Stimulated activated CD4-positive, alpha-beta T cell treated with anti-CD3 and anti-CD28 coated beads, Interleukin-4, amount 100 ng/mL, for 48 hours (primary cell): ENCODE measurements around the gene RAVER1.
"Not testable (repeated sequence)": the region's sequence is repeated elsewhere in the genome, so short reads cannot be mapped to it uniquely, and the experiment has no call there.

ENCODE experiments used
- DNase-seq, 2 donors: peaks; one replicate each; pipeline ENCODE4 v3.0.0-alpha.2; 2020; ENCODE audit warnings: low read depth in 2 of 2

Gene RAVER1

GRCh38 chr19:10344780-10345179 is 11.5 kb upstream of the RAVER1 start:
- no peak for DNase-seq

DNA sequence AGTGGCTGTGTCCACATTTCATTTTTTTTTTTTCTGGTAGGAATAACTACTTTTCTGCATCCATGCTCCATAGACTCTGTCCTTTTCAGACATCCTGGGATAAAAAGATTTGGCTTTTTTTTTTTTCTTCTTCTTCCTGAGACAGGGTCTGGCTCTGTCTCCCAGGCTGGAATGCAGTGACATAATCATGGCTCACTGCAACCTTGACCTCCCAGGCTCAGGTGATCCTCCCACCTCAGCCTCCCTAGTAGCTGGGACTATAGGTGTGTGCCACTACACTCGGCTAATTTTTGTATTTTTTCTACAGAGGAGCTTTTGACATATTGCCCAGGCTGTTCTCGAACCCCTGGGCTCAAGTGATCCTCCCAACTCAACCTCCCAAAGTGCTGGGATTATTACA is 10.2 kb upstream of the RAVER1 start:
- DNase-seq: no peak

GRCh38 chr19:10339977-10340376 is 6.6 kb upstream of the RAVER1 start:
- no peak for DNase-seq

DNA sequence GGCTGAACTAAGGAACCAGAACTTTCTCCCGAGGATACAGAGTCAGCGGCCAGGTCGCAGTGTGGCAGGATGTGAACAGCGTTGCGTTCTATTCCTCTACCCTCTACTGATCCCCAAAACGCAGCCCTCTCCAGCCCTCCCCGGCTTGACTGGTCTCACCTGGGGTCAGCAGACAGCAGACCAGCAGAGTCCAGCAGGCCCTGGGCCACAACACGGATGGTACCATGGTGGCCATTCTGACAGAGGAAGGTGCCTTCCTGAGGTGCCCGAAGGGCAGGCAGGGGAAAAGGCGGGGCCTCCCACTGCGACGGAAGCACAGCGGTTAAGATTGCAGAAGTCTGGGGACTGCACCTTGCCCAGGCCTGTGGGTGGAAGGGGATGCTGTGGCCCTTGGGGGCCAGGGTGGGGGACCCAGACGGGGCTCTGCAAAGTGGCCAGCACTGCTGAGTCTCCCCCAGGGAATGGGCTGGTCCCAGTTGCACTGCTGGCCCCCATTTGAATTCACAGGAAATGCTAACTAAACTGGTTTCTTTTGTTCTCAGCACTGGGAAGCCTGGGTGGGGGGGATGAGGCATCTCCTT is 6.1 kb upstream of the RAVER1 start, which contains the start of gene ICAM3:
Gene ICAM3, minus strand, starts transcription at position 245 of the 581 bp plus-strand sequence. Its CDS starts 10 bp downstream, at position 235.
- DNase-seq: peak; percentile 63 to 64

DNA sequence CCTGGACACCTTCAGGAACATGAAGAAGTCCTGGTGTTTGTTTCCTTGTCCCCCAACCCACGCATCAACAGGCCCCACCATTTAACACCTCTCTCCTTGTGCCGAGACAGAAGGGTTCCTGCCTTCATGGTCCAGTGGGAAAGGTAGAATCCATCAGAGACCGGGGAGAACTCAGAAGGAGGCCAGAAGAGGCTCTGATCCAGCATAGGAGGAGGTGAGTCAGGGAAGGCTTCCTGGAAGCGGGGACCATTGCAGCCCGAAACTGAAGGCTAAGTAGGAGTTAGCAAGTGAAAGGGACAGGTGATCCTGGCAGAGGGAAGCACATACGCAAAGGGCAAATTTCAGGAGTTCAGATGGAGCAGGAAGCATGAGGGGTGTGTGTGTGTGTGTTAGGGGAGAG is 5.6 kb upstream of the RAVER1 start:
- no peak for DNase-seq

GRCh38 chr19:10336725-10337124 is 3.4 kb upstream of the RAVER1 start:
- not testable (repeated sequence) for DNase-seq

GRCh38 chr19:10335352-10335985 is 2.1 kb upstream of the RAVER1 start:
- DNase-seq: no peak

- DNase-seq: peak; percentile 46 to 73
Observed at GRCh38 chr19:10334588-10335351, 1.4 kb upstream of the RAVER1 start.

GRCh38 chr19:10333758-10334587 is 644 bp upstream of the RAVER1 start:
- no peak for DNase-seq

DNA sequence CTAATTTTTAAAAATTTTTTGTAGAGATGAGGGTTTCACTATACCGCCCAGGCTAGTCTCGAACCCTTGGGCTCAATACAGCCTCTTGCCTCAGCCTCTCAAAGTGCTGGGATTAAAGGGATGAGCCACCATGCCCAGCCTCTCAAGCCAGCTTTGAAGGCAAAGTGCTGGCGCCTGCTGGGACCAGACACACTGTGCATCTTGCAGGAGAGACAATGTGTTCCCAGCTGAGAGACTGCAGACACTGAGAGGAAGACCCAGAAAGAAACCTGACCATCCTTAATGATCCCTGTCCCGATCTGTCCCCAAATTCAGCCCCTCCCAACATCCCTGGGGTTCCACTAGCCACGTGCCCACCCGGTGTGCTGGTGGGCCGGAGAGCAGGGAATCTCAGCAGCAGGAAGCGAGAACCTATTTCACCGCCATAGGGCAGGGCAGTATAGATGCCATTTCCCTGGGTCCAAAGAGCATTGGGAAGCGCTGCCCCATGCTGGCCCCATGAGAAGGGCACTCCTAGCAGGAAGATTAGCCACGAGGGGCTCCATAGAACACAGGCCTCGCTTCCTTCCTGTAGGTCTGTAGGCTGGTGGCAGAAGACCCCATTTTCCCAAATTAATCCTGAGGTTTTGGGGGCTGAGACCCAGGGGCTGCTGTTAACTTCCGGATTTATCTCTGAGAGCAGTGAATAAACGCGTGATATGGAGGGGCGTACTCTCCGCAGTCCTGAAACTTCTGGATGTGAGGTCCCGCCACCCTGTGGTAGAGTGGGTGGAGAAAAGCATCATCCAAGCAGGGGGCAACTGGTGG is 968 bp downstream of the RAVER1 start:
- no peak for DNase-seq

DNA sequence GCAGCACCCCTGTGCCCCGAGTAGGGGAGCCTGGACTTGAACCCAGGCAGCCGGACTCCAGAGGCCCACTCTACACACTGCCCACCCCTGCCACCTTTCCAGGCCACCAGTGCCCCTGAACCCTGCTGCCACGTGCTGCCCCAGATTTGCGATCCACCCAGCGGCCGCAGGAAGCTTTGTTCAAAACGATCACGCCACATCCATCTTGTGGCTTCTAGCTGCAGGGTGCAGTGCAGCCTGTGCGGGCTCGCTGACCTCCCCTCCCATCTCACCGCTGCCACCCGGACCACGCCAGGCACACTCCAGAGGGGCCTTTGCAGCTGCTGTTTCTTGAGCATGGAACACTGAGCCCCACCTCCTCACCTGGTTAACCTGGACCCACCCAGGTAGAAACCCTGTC is 3.8 kb downstream of the RAVER1 start:
- no peak for DNase-seq

DNA sequence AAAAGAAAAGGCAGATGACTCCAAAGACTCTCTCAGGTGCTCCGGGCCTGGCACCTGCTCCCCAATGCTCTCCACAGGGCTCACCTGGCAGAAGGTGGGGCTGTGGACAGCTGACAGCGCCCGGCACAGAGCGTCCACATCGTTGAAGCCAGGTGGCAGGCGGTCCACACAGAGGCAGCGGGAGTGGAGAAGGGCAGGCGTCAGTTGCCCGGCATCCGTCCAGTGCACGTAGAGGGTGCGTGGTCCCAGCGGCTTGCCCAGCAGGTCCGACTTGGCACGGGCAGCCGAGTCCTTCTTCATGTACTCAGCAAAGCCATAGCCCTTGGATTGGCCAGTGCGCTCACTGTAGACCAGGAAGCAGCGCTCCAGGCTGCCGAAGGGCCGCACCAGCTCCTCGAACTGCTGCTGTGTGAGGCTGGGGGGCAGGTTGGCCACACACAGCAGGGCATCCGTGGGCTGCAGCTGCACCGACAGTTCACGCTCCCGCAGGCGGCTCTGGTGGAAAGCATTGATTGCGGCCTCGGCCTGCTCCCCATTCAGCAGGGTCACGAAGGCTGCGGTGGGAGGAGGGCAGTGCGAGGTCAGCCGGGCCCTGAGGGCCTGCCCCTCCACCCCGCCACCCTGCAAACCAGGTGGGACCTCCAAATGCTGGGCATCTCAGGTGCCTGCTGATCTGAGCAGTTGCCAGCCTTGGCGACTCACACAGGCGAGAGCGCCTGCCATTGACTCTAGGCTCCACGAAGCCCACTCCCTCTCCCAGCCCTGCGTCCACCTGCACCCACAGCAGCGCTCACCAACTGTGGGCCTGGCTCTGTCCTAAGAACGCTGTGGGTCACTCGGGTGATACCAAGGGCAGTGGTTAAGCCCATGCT is 4.5 kb downstream of the RAVER1 start:
- DNase-seq: no peak

DNA sequence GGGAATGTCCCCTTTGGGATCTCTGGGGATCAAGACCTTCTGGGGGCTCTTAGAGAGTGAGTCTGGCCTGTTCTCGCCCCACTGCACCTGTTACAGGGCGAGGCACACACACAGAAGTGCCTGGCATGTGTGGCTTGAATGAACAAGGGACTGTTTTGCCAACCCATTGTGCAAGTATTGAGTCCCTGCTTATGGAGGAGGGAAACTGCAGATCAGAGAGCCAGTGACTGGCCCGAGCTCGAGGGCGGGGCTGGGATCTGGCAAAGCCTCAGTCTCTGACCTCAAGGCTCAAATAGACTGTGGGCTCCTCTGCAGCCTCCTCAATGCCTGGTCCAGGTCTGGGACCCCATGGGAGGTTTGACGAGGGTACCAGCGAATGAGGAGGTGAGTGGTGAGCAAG is 5.5 kb downstream of the RAVER1 start:
- DNase-seq: no peak

GRCh38 chr19:10325732-10326131 is 7.6 kb downstream of the RAVER1 start:
- DNase-seq: no peak

DNA sequence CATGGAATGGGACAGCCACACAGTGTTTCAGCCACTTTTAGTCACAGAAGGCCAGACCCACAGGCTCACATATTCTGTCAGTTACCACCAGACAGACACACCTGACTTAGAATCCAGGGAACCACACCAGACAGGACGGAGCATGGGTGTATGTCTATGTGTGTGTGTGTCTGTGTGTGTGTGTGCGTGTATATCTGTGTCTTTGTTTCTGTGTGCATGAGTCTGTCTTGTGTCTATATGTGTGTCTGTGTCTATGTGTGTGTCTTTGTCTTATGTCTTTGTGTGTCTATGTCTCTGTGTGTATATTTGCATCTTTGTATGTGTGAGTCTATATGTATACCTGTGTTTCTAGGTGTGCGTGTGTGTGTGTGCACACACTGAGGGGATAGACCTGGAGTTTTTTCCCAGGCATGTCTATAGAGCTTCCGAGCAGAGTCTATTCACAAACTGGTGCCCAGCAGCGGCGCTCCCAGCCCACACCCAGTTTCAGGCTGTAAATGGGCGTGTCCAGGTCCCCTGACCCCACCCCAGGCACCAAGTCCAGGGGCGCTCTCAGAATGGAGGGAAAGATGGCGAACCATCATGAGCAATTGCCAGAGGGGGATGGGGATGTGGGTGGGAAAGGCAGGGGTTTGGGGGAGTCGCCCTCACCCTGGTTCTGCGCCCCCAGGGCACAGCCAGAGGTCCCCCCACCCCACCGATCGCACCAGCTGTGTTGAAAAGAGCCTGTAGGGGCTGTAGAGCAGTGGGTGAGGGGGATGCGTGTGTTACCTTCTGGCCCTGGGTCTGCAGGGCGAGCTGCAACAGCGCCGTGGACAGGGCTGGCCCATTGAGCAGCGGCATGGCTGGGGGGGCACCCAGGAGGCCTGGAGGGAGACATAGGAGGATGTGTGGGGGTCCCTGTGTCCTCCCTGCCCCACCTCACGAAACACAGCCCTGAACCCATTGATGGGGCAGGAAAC is 11.2 kb downstream of the RAVER1 start:
- no peak for DNase-seq

DNA sequence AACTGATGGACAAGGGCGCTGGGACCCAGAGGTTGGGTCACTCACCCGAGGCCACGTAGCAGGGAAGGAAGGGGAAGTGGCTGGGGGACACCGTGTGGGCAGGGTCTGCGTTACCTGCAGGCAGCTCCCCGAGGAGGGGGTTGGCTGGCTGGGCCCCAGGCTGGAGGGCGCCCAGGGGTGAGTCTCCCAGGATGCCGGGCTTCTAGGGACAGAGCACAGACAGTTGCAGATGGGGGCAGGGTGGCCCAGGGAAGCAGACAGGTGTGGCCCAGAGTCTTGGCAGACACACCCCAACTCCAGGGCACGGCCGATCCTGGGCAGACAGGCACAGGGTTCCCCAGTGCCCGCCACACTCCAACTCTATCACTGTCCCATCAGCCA is 11.9 kb downstream of the RAVER1 start:
- DNase-seq: no peak

DNA sequence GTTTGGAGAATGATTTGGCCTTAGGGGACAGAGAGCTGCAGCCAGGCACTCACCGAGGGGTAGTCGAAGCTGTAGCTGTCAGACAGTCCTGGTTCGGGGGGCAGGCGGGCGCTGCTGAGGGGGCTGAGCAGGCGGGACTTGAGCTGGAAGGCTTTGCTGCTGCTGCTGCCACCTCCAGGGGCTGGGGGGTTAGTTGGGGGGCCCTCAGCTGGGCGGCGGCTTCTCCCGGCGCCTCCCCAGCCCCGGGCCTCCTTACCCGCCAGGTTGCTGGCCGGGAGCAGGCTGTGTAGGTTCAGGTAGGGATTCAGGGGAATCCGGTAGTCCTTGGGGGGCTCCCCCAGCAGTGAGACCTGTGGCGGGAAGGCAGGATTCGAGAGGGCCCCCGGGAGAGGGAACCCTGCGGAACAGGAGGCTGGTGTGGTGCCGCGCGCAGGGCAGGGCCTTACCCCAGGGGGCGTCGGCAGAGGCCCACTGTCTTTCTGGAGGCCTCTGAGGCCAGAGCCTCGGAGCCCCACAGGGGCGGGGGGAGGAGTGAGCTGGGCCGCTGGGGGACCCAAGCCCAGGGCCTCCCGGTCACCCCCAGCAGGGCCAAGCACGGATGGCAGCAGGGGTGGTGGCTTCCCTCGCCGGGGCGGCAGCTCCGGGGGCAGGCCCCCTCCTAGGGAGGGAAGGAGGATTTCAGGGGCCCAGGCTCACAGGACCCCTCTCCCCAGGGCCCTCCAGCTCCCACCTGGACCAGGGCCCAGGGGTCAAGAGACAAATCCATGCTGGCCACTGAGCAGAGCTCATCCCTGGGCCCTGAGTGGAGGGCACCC is 12.5 kb downstream of the RAVER1 start:
- DNase-seq: no peak
